KMS-11 (cell line): ENCODE data around the gene IL22.

Experiments used
- H2AFZ ChIP-seq: fragments of 200-600 bp; sonication (generic); 2 replicates; pipeline ENCODE4 v1.6.1; 2016; ENCODE audit warnings: antibody characterized with exemption, mixed run types, low read depth
- H3K27ac ChIP-seq: fragments of 200-600 bp; sonication (generic); 2 replicates; pipeline ENCODE4 v1.6.1; 2016; ENCODE audit warnings: mild to moderate bottlenecking, mixed run types
- H3K27me3 ChIP-seq: fragments of 200-600 bp; sonication (generic); 2 replicates; pipeline ENCODE4 v1.6.1; 2017; ENCODE audit warnings: mild to moderate bottlenecking, low read depth, mixed run types, moderate library complexity; ENCODE audit not compliant: insufficient read depth
- H3K36me3 ChIP-seq: fragments of 200-600 bp; sonication (generic); 2 replicates; pipeline ENCODE4 v1.6.1; 2017; ENCODE audit warnings: mild to moderate bottlenecking, mixed run types; ENCODE audit not compliant: insufficient read depth
- H3K4me1 ChIP-seq: fragments of 200-600 bp; sonication (generic); 2 replicates; pipeline ENCODE4 v1.6.1; 2016; ENCODE audit warnings: mild to moderate bottlenecking, low read depth, mixed run types; ENCODE audit not compliant: poor library complexity, severe bottlenecking
- H3K4me2 ChIP-seq: fragments of 200-600 bp; sonication (generic); 2 replicates; pipeline ENCODE4 v1.7.0; 2016; ENCODE audit warnings: mild to moderate bottlenecking, mixed run types
- H3K4me3 ChIP-seq: fragments of 200-600 bp; sonication (generic); IDR thresholded peaks from 2 replicates; pipeline ENCODE4 v1.6.1; 2017; ENCODE audit warnings: low read depth, low read length, mixed read lengths; ENCODE audit not compliant: insufficient read depth
- H3K79me2 ChIP-seq: fragments of 200-600 bp; sonication (generic); 2 replicates; pipeline ENCODE4 v1.6.1; 2016; ENCODE audit warnings: low read depth, mixed run types; ENCODE audit not compliant: insufficient read depth
- H3K9ac ChIP-seq: fragments of 200-600 bp; sonication (generic); 2 replicates; pipeline ENCODE4 v1.6.1; 2016; ENCODE audit warnings: mild to moderate bottlenecking, mixed run types
- H4K20me1 ChIP-seq: fragments of 200-600 bp; sonication (generic); 2 replicates; pipeline ENCODE4 v1.6.1; 2016; ENCODE audit warnings: mild to moderate bottlenecking, mixed run types; ENCODE audit not compliant: insufficient read depth
- CTCF ChIP-seq: fragments of 200-600 bp; sonication (generic); conservative IDR thresholded peaks from 2 replicates; pipeline ENCODE4 v1.6.1; 2017; ENCODE audit warnings: low read depth, mild to moderate bottlenecking, antibody characterized with exemption, low read length, moderate library complexity, mixed read lengths

Gene IL22

GRCh38 chr12:68198507-68199086 is 54.8 kb downstream of the IL22 start:
- H3K27ac ChIP-seq = no peak overlapping the region
- no peak overlapping the region for H3K9ac ChIP-seq
- H2AFZ ChIP-seq = no peak overlapping the region
- no peak for TF ChIP-seq CTCF
- no peaks in the 10 kb centered on the region for H4K20me1 ChIP-seq
- no peaks in the 10 kb centered on the region for H3K36me3 ChIP-seq
- no peaks in the 10 kb centered on the region for H3K79me2 ChIP-seq
- H3K4me2 ChIP-seq = no peak overlapping the region
- H3K27me3 ChIP-seq = no peaks in the 10 kb centered on the region
- H3K4me3 ChIP-seq = no peak overlapping the region
- no peaks in the 10 kb centered on the region for H3K4me1 ChIP-seq
